GM12878 (cell line): ENCODE data around the gene TMEM163.

Experiments used
- CTCF ChIP-seq, 3 experiments: IDR thresholded peaks in 2 of 3; conservative IDR thresholded peaks in 1 of 3; 2 replicates each; pipeline ENCODE4 v1.5.1; 2011; ENCODE audit warnings: low read depth in 3 of 3, low read length in 3 of 3, mild to moderate bottlenecking in 3 of 3, control low read depth in 2 of 3, moderate library complexity in 2 of 3, inconsistent platforms in 1 of 3, mixed read lengths in 1 of 3; ENCODE audit not compliant: control insufficient read depth in 2 of 3, insufficient read depth in 1 of 3; ENCODE audit errors: extremely low read depth in 1 of 3
- LARP7 ChIP-seq: fragments of 450-650 bp; IDR thresholded peaks from 2 replicates; pipeline ENCODE4 v1.6.1; 2017; ENCODE audit warnings: mild to moderate bottlenecking
- MEF2A ChIP-seq: IDR thresholded peaks from 2 replicates; pipeline ENCODE4 v1.6.1; 2011; ENCODE audit warnings: low read depth, mild to moderate bottlenecking, low read length, moderate library complexity; ENCODE audit not compliant: insufficient read depth
- POLR2A ChIP-seq: IDR thresholded peaks from 2 replicates; pipeline ENCODE4 v1.6.1; 2011; ENCODE audit warnings: low read depth, mild to moderate bottlenecking, low read length
- RCOR1 ChIP-seq: conservative IDR thresholded peaks from 2 replicates; pipeline ENCODE4 v1.6.1; 2012; ENCODE audit warnings: low read depth, low read length, improper control_type of control experiment
- TCF7 ChIP-seq: IDR thresholded peaks from 2 replicates; pipeline ENCODE4 v1.6.1; 2014; ENCODE audit warnings: antibody characterized with exemption, borderline replicate concordance
- YY1 ChIP-seq: IDR thresholded peaks from 2 replicates; pipeline ENCODE4 v1.6.1; 2011; ENCODE audit warnings: low read depth, mild to moderate bottlenecking, low read length
- ZSCAN29 ChIP-seq: fragments of 450-650 bp; IDR thresholded peaks from 2 replicates; pipeline ENCODE4 v1.6.1; 2017; ENCODE audit warnings: mild to moderate bottlenecking, moderate library complexity

DNA sequence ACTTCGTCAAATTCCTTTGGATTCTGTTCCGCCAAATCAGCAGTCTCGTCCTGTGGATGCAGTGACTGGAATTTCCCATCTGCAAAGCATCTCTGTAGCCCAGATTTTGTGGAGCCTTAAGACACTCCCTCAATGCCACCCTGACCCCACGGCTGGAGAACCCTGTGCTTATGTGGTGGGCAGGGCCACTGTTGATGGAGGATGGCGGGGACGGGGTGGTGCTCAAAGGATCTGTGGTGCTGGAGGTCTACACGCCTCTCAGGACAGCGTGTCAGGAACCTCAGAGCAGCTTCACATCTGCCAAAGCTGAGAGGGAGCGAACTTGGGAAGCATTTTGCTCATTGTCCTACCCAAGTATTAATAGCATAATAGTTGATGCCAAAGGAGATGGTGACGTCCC is 264.8 kb downstream of the TMEM163 start:
- no peak; the same call in 1 of the 2 replicates for TF ChIP-seq POLR2A
- TF ChIP-seq TCF7: no peak
- no peak for TF ChIP-seq LARP7
- TF ChIP-seq YY1: no peak
- no peak for TF ChIP-seq CTCF (IDR thresholded peaks at IDR 0.05 in 2 of 3, conservative IDR thresholded peaks at IDR 0.05 in 1 of 3; ENCODE audit: control insufficient read depth in 2 of 3, extremely low read depth in 1 of 3, insufficient read depth in 1 of 3, low read depth in 3 of 3, low read length in 3 of 3)
- TF ChIP-seq MEF2A: no peak
- no peak for TF ChIP-seq RCOR1
- no peak for TF ChIP-seq ZSCAN29
